HG03064 (cell line): ENCODE measurements around the gene DMRTB1.

ENCODE experiments used
- ATAC-seq: cut with Tn5 transposase; IDR thresholded peaks from one replicate; pipeline ENCODE4 v1.9.1; 2021; ENCODE audit warnings: low read depth; ENCODE audit not compliant: unreplicated experiment

The DMRTB1 gene

GRCh38 chr1:53484705-53485477 is 25.7 kb downstream of the DMRTB1 start:
- no peak for ATAC-seq

- no peak for ATAC-seq
These were observed 26.5 kb downstream of the DMRTB1 start for GRCh38 chr1:53485478-53486394.

- no peak for ATAC-seq
These were observed 27.3 kb downstream of the DMRTB1 start for GRCh38 chr1:53486395-53487026.

GRCh38 chr1:53490351-53490750 is 31.2 kb downstream of the DMRTB1 start:
- no peak for ATAC-seq

- no peak for ATAC-seq
These were observed 36.6 kb downstream of the DMRTB1 start for GRCh38 chr1:53495633-53496345.

- ATAC-seq = no peak
These were observed 39.4 kb downstream of the DMRTB1 start for GRCh38 chr1:53498555-53499131.

GRCh38 chr1:53499257-53500203 is 40.3 kb downstream of the DMRTB1 start:
- ATAC-seq = no peak

GRCh38 chr1:53500204-53501064 is 41.2 kb downstream of the DMRTB1 start:
- ATAC-seq = no peak

- no peak for ATAC-seq
These were observed 42.1 kb downstream of the DMRTB1 start for GRCh38 chr1:53501065-53502005.

- ATAC-seq = no peak
These were observed 43.6 kb downstream of the DMRTB1 start for GRCh38 chr1:53502641-53503432.

GRCh38 chr1:53503433-53504217 is 44.4 kb downstream of the DMRTB1 start:
- no peak for ATAC-seq

- no peak for ATAC-seq
These were observed 45.7 kb downstream of the DMRTB1 start for GRCh38 chr1:53504901-53505300.

GRCh38 chr1:53505401-53505800 is 46.2 kb downstream of the DMRTB1 start:
- no peak for ATAC-seq

GRCh38 chr1:53505891-53506290 is 46.7 kb downstream of the DMRTB1 start:
- ATAC-seq = no peak

GRCh38 chr1:53506355-53507050 is 47.3 kb downstream of the DMRTB1 start:
- no peak for ATAC-seq
